ENCODE data around the gene C2orf78. TPM values are rescaled to one million over a fixed set of nuclear protein-coding genes. Genes with fewer than 3 reads are reported as not detected.

Gene C2orf78
- total and polyA plus RNA-seq, 2 of the 4 experiments (the other 2 are of a cell fraction): 0.03 TPM; not detected in 1

GRCh38 chr2:73823416-73823815 is 39.4 kb downstream of the C2orf78 start:
- WGBS, 2 experiments (ENCODE audit: extremely low coverage in 2 of 2, insufficient read length in 1 of 2): no CpG with 5 or more reads among the region's 2 CpGs
- peaks cover 0 to 11% of the 10 kb centered on the region in 2 experiments; a peak in 1 of 4 replicates for H3K79me1 ChIP-seq (ENCODE audit: low read depth in 1 of 2, low read length in 2 of 2)

More at GRCh38 chr2:73823416-73823815, 39.4 kb downstream of the C2orf78 start:
- peaks cover 10% of the 10 kb centered on the region for H3K27me3 ChIP-seq (ENCODE audit: control insufficient read depth, insufficient read depth, low read length)
- H4K20me1 ChIP-seq (ENCODE audit: insufficient read depth, low read length): no peaks in the 10 kb centered on the region
- H2AFZ ChIP-seq (replicated peaks; ENCODE audit: low read length, poor library complexity): no peak overlapping the region
- H3K23ac ChIP-seq (ENCODE audit: low read depth, low read length): no peak overlapping the region
- in situ Hi-C loops (cut with MboI; ENCODE audit: low sequenced_read_pairs): loop anchor here (10.0 to 25.0 kb wide), 2 partner anchors 161 to 514 kb away; partner anchors contain the start of genes SLC4A5 and TET3
- no peak overlapping the region for H3K27ac ChIP-seq (ENCODE audit: insufficient read depth, low read length)
- H3K4me1 ChIP-seq (ENCODE audit: control insufficient read depth, insufficient read depth, low read length): no peaks in the 10 kb centered on the region
- H2AK9ac ChIP-seq (replicated peaks; ENCODE audit: low read depth, low read length, poor library complexity): no peak overlapping the region
- H3K4ac ChIP-seq (ENCODE audit: low read depth, low read length): no peak overlapping the region
- H2BK15ac ChIP-seq (ENCODE audit: low read depth, low read length): no peak overlapping the region
- ChIA-PET POLR2A (ENCODE audit: unreplicated experiment) (no interaction called here), CTCF (interaction anchor here (1.2 to 2.0 kb wide), 5 partner anchors 15 to 512 kb away, joined by 3 to 9 read pairs (median 4); no protein-coding TSS in a partner anchor)
- no peak overlapping the region for H3K14ac ChIP-seq (replicated peaks; ENCODE audit: low read depth, low read length)
- no peak overlapping the region for H4K5ac ChIP-seq (ENCODE audit: low read depth, low read length)
- H4K91ac ChIP-seq (ENCODE audit: insufficient read depth, low read depth, low read length): no peak overlapping the region
- no peak overlapping the region for H3K56ac ChIP-seq (ENCODE audit: extremely low read depth, insufficient read depth, low read length)
- H2BK5ac ChIP-seq (ENCODE audit: low read depth, low read length, poor library complexity, severe bottlenecking): no peak overlapping the region
- no peak overlapping the region for H2BK20ac ChIP-seq (ENCODE audit: low read depth, low read length)
- TF ChIP-seq USF2 (IDR thresholded peaks at IDR 0.05; ENCODE audit: low read depth, low read length) (no peak), CTCF (conservative IDR thresholded peaks at IDR 0.05; ENCODE audit: low read depth, low read length) (no peak), CHD1 (IDR thresholded peaks at IDR 0.05; ENCODE audit: low read depth, low read length) (no peak), RFX5 (IDR thresholded peaks at IDR 0.05; ENCODE audit: low read depth, low read length) (no peak)
- H2BK120ac ChIP-seq (ENCODE audit: low read depth, low read length): no peak overlapping the region
- H3K9me3 ChIP-seq (ENCODE audit: control insufficient read depth, insufficient read depth, low read length): no peaks in the 10 kb centered on the region
- H3K4me2 ChIP-seq (ENCODE audit: low read depth, low read length): no peak overlapping the region
- dilution Hi-C loops (cut with HindIII; ENCODE audit: low sequenced_read_pairs, unreplicated experiment): no loop called here
- H3K36me3 ChIP-seq (ENCODE audit: control insufficient read depth, insufficient read depth, low read length): no peaks in the 10 kb centered on the region
- H3K9me1 ChIP-seq (ENCODE audit: insufficient read depth, low read length): no peaks in the 10 kb centered on the region
- H3K18ac ChIP-seq (ENCODE audit: low read depth, low read length): no peak overlapping the region
- H3K4me3 ChIP-seq (ENCODE audit: insufficient read depth, low read depth, low read length): no peak overlapping the region
- BruUV-seq (replicated peaks): no TSS peak
- intact Hi-C loops (cut with micrococcal nuclease): no loop called here
- H3K9ac ChIP-seq (ENCODE audit: low read depth, low read length): no peak overlapping the region
- no peak overlapping the region for H2AK5ac ChIP-seq (ENCODE audit: low read depth, low read length)
- ATAC-seq (ENCODE audit: low read depth): no peak
- no peak for DNase-seq
- no peak overlapping the region for H4K8ac ChIP-seq (ENCODE audit: low read depth in 2 of 2, low read length in 2 of 2)

All from IMR-90 (cell line).